ENCODE measurements around the gene CAV1. TPM values are rescaled to one million over a fixed set of nuclear protein-coding genes. Genes with fewer than 3 reads are reported as not detected.

CAV1 gene
- total RNA-seq, 1 experiment from 2014 or later = 20.2 TPM

- Histone ChIP-seq H3K9me3 (ENCODE audit: control insufficient read depth, low read depth, low read length) (no peaks in the 10 kb centered on the region), H2AK5ac (ENCODE audit: insufficient read length, low read length) (no peak overlapping the region), H2BK5ac (ENCODE audit: insufficient read length, low read length) (no peak overlapping the region), H3K4me2 (ENCODE audit: insufficient read depth, insufficient read length, low read length) (no peak overlapping the region), H3K4me1 (ENCODE audit: insufficient read depth, low read length) (no peaks in the 10 kb centered on the region), H4K8ac (replicated peaks; ENCODE audit: insufficient read length, low read depth, low read length) (no peak overlapping the region), H3K27me3 (ENCODE audit: insufficient read depth, low read length) (no peaks in the 10 kb centered on the region), H3K9ac (ENCODE audit: extremely low read depth, insufficient read length, low read length) (no peak overlapping the region), H3K23me2 (ENCODE audit: insufficient read length, low read depth, low read length, poor library complexity, severe bottlenecking) (no peaks in the 10 kb centered on the region), H2BK120ac (ENCODE audit: low read depth, low read length, poor library complexity, severe bottlenecking) (no peak overlapping the region), H3K79me2 (ENCODE audit: insufficient read depth, low read length) (no peaks in the 10 kb centered on the region), H3T11ph (ENCODE audit: low read length) (no peak overlapping the region), H3K18ac (ENCODE audit: insufficient read length, low read depth, low read length) (no peak overlapping the region), H3K56ac (ENCODE audit: insufficient read length, low read depth, low read length) (no peak overlapping the region), H3K4ac (ENCODE audit: low read depth, low read length) (no peak overlapping the region), H3K23ac (ENCODE audit: insufficient read length, low read depth, low read length) (no peak overlapping the region), H2BK12ac (ENCODE audit: insufficient read length, low read depth, low read length) (no peak overlapping the region), H2BK20ac (ENCODE audit: low read depth, low read length, poor library complexity, severe bottlenecking) (no peak overlapping the region), H2BK15ac (ENCODE audit: low read depth, low read length) (no peak overlapping the region), H2AFZ (ENCODE audit: low read length) (no peak overlapping the region), H3K14ac (ENCODE audit: insufficient read depth, low read length) (no peak overlapping the region), H3K27ac (ENCODE audit: insufficient read length, low read depth, low read length) (no peak overlapping the region), H4K5ac (ENCODE audit: insufficient read length, low read depth, low read length) (no peak overlapping the region), H3K79me1 (ENCODE audit: insufficient read depth, low read depth, low read length, poor library complexity, severe bottlenecking) (no peaks in the 10 kb centered on the region), H4K20me1 (ENCODE audit: control insufficient read depth, insufficient read depth, insufficient read length) (no peaks in the 10 kb centered on the region), H4K91ac (ENCODE audit: insufficient read length, low read depth, low read length) (no peak overlapping the region)
- Mint-ChIP-seq H3K27me3 (ENCODE audit: low read depth) (no peaks in the 10 kb centered on the region; the same call in 1 of the 2 replicates), H3K4me3 (no peak overlapping the region), H3K27ac (no peak overlapping the region), H3K9me3 (no peaks in the 10 kb centered on the region), H3K4me1 (no peaks in the 10 kb centered on the region), H3K36me3 (ENCODE audit: insufficient read depth in 1 of 3, low read depth in 3 of 3) (no peaks in the 10 kb centered on the region)
- no peak for DNase-seq
- no CpG with 5 or more reads among the region's 2 CpGs for WGBS (ENCODE audit: extremely low coverage, insufficient read length, low lambda C conversion rate)
- TF ChIP-seq CTCF (conservative IDR thresholded peaks at IDR 0.05) = no peak
Observed at GRCh38 chr7:116490351-116490750, 34.5 kb upstream of the CAV1 start.

All from H9 (cell line).